AG08396 (cell line): ENCODE results near the gene OR5D16.
"Not testable (repeated sequence)": the region's sequence is repeated elsewhere in the genome, so short reads cannot be mapped to it uniquely, and the experiment has no call there.

Source experiments
- DNase-seq: peaks from one replicate; pipeline ENCODE4 v3.0.0; 2012; ENCODE audit warnings: low spot score, mixed read lengths

OR5D16 gene

DNA sequence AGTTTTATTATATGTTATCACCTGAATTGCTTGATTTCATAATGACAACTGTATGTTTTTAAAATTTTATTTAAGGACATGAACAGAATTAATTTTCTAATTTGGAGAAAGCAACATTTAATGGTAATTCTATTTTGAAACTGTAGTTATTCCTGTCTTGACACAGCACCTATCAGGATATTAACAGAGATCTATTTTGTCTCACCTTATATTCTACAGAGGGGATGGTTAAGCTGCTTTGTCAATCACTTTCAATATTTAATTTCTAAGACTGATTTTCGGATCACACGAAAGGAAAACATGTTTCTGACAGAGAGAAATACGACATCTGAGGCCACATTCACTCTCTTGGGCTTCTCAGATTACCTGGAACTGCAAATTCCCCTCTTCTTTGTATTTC is at the start of gene OR5D16:
Gene OR5D16, plus strand, starts transcription at position 301 of the 400 bp plus-strand sequence. Its CDS starts 0 bp downstream, at position 301.
- DNase-seq: no peak

DNA sequence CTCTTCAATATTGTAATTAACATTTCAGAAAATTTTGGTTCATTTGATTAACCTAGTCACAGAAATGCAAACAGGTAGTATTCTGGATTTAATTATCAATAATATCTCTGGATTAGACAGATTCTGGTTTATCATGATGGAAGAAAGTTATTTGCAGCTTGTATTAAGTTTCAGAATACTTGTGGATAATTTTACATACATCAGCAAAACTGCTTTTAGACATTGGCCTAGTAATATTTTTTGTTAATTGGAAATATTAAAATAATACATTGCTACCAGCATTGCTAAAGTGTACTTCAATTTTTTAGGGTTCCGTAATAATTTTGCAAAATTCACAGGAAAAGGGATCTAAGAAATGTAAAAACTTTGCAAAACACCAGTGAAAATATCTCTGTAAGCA is 46.9 kb upstream of the OR5D16 start:
- no peak for DNase-seq

DNA sequence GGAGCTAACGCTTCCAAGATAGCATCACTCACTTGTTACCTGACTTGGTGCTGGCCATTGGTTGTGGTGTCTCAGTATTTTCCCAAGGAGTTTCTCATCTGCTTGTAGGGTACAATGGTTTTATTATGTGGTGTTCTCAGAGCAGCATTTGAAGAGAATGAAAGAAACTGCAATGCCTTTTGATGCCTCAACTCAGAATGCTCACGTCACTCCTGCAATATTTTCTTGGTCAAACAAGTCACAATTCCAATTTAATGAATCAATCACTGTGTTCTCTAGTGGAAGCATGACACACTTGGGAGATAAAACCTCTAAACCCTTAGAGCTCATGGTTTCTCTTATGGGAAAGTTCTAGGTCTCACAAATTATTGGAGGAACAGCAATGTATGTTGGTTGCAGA is 45.2 kb upstream of the OR5D16 start:
- DNase-seq: no peak

DNA sequence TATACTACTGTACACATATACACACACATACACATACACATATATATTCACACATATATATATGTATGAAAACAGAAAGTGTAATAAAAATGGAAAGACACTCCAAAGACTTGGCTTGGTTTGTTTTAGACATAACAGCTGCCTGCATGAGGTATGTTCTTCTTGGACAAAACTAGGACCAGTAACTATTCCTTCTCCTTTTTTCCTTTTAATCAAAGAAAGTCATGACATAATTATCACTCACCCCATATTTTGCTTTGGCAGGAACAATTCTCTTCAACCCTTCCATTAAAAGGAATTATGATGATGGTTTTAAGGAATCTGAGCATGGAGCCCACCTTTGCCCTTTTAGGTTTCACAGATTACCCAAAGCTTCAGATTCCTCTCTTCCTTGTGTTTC is 43.3 kb upstream of the OR5D16 start, which contains the start of gene OR5D14:
Gene OR5D14, plus strand, starts transcription at position 301 of the 400 bp plus-strand sequence. Its CDS starts 0 bp downstream, at position 301.
- DNase-seq: no peak

DNA sequence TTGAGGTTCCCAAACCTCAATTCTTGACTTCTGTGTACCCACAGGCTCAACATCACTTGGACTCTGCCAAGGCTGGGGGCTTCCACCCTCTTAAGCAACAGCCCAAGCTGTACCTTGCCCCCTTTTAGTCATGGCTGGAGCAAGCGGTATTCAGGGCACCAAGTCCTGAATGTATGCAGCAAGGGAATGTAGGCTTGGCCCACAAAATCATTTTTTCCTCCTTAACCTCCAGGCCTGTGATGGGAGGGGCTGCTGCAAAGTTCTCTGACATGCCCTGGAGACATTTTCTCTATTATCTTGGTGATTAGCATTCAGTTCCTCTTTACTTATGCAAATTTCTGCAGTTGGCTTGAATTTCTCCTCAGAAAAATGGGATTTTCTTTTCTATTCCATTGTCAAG is 32.3 kb upstream of the OR5D16 start:
- no peak for DNase-seq

DNA sequence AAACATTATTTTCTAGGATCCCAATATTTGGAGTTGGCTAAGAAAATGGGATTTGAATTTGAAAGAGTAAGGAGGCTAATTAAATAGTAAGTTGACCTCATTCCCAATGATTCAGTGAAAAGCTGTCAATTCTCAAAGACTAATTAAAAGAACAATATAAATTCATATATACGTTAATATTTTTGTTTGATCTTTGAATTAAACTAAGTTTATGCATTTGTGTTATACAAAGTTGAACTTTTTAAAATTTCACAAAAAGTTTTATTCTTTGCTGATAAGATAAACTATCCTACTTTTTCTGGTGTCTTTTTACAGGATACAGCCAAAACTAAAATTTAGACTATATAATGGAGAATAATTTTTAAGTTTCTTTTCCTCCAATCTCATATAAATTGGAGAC is 27.5 kb upstream of the OR5D16 start, which contains the start of gene OR5L1:
Gene OR5L1, plus strand, starts transcription at position 301 of the 400 bp plus-strand sequence. CDS start 100 bp downstream, outside the sequence.
- DNase-seq: no peak

DNA sequence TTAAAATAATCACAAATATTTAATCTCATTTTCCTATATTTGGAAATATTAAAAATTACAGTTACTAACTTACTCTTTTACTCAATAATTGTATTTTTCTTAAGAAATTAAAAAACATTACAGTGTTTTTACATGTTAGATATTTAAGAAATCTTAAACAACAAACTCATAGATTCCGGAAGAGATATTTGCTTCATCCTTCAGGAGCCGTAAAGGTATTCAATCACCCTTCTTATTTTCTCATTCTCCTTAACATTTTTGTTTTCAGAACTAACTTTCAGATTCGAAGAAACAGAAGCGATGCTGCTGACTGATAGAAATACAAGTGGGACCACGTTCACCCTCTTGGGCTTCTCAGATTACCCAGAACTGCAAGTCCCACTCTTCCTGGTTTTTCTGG is 19.2 kb upstream of the OR5D16 start, which contains the start of gene OR5D18:
Gene OR5D18, plus strand, starts transcription at position 301 of the 400 bp plus-strand sequence. Its CDS starts 0 bp downstream, at position 301.
- DNase-seq: no peak

DNA sequence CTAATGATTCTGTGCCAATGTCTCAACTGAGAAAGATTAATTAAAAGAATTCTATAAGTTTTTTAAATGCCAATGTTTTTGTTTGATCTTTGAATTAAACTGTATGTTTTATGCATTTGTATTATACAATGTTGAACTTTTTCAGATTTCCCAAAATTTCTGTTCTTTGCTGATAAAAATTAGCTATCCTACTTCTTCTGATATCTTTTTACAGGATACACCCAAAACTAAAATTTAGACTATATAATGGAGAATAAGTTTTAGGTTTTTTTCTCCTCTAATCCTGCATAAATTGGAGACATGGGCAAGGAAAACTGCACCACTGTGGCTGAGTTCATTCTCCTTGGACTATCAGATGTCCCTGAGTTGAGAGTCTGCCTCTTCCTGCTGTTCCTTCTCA is 11.6 kb upstream of the OR5D16 start, which contains the start of gene OR5L2:
Gene OR5L2, plus strand, starts transcription at position 301 of the 400 bp plus-strand sequence. Its CDS starts 0 bp downstream, at position 301.
- DNase-seq: no peak

DNA sequence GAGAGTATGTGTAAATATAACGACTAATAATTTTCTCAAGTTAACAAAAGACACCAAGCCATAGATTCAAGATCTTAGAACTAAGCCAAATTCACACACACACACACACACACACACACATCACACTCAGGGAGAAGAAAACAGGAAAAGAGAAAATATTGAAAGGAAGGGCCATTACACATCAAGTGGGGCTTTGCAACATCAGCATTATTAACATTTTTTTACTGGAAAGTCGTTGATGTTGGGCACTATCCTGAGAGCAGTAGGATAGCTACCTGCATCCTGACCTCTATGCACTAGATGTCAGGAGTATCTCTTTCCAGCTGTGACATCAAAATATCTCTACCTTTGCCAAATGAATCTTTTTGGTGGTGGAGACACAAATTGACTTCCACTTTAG is 8.9 kb downstream of the OR5D16 start:
- no peak for DNase-seq

DNA sequence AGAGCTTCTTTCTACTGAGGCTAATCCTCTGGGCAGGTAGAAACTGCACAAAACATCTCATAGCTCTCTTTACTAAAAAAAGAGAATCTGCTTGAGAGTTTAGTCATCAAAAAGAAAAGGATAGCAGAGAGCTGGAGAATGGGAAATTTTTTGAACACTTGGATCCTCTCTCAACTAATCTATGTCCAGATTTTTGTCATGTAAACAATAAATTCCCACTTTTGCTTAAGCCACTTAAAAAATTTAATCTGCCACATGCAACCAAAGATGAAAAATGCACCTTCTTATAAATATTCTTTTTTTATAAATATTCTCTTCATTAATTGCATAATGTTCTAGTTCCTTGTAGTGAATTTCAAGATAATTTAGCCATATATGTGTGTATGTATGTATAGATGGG is 10.5 kb downstream of the OR5D16 start:
- no peak for DNase-seq

DNA sequence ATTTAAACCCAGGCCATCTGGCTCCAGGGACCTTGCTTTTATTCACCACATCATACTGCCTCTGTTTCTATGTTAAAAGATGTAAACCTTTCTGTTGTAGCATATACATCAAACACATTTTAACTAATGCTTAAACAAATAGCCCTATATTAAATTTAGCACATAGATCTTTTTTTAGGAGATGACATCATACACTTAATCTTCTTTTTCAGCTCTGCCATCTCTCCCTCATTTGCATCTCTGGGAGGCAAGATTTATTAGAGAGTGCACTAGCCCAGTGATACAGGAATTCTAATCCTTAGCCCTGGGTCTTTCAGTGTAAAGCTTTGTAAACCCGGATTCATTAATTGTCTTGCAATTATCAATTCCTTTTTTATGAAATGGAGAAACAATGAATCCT is 13.6 kb downstream of the OR5D16 start:
- DNase-seq: no peak

DNA sequence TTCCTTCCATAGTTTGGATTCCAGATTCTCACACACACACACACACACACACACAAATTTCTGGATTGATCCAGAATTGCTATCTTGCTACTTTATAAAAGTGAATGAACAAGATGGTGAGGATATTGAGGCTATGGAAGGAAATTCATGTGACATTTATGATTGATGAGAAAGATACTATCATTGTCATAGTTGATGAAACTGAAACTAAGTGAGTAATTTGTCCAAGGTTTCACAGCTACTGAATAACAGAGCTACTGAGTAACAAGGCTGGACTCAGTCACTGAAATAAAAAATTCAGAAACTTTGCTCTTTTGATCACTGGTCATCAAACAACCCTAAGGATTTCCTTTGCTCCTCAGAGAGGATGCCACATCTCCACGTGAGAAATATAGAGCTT is 16.2 kb downstream of the OR5D16 start:
- no peak for DNase-seq

DNA sequence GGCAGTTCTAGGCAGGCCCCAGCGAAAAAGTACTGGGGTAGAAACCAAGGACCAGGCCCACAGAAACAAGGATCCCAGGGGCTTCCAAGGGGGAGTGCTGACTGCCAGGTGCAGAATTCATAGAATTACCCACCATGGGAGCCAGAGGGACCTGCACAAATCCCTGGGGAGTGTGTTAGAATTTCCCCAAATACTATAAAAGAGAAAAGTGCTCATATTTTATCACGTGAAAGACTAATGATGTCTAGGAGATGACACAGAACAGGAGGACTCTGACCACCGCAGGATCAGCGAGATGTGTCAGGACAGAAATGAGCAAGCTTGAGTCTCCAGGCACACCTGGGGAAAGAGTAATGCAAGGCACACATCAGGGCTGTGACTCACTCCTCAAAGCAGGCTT is 28.8 kb downstream of the OR5D16 start:
- not testable (repeated sequence) for DNase-seq

DNA sequence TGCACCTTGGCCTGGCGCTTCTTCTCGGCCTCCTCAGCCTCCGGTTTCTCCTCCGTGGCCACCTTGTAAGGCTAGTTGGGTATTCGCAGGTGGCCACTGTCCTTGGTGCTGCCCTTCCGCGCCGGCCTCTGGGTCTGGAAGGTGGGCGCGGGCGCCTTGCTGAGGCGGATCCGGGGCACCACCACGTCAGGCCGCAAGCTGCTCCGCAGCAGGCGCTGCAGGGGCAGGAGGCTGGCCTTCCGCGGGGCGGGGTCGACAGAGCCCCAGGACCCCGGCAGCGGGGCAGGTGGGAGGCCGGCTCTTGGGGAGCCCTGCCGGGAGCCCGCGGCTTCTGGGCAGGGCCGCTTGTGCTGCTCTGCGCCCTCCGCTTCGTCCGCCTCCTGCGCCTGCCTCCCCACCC is 34.2 kb downstream of the OR5D16 start:
- DNase-seq: not testable (repeated sequence)

DNA sequence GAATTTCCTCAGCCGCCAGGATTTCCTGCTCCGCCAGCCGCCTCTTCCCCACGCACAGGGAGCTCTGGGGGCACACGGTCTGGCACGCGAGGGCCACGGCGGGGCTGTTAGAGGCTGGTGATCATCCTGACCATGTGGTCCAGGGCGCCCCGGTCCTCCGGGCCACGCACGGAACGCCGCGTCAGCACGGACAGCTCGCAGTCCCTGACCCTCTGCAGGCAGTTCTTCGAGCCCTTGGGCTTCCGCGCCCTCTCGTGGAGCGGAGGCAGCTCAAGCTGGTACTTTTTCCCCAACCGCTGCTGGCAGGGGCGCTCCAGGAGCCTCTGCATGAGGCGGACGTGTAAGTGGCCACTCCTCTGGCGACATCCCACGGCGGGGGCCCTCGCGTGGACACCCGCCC is 34.6 kb downstream of the OR5D16 start:
- not testable (repeated sequence) for DNase-seq

DNA sequence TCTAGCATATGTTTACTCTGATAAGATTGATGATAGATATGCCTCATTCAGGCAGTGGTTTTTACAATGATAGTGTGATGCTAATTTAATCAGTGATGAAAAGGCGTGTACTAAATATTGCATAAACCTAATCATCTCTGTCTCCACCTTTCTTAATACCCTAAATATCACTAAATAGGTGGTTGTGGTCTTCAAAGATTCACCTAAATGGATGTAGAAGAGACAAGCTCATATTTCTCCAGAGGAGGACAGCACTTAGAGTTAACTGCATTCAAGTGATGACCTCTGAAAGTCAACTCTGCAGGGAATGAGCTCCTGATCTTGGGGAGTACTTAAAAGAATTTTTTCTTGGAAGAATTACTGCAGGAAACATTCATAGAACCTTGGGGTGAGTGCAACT is 44.4 kb downstream of the OR5D16 start, which contains the start of gene TRIM51:
Gene TRIM51, plus strand, starts transcription at position 301 of the 400 bp plus-strand sequence. CDS start 2,132 bp downstream, outside the sequence.
- DNase-seq: not testable (repeated sequence)

DNA sequence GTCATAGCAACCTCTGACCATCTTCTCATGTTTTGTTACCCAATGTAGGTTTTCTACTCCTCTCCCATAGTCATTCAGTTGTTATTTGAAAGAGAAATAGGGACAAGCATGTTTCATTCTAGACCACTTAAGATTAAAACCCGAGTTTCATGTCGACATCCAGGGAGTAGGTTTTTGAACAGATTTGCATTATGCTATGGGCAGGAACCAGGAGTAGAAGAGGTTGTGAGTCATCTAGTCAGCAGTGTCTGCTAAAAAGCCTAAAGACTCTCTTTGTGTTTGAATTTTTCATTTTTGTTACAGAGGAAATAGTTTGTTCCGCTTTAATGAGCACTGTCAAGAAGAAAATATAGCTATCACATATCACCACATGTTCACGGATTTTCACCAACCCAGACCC is 46.4 kb downstream of the OR5D16 start:
- DNase-seq: not testable (repeated sequence)

DNA sequence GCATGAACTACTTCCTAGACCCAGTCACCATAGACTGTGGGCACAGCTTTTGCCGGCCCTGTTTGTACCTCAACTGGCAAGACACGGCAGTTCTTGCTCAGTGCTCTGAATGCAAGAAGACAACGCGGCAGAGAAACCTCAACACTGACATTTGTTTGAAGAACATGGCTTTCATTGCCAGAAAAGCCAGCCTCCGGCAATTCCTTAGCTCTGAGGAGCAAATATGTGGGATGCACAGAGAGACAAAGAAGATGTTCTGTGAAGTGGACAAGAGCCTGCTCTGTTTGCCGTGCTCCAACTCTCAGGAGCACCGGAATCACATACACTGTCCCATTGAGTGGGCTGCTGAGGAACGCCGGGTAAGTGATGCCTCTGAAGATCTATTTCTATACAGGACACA is 46.9 kb downstream of the OR5D16 start:
- DNase-seq: not testable (repeated sequence)
